ENCODE results near the gene NAP1L4. TPM values are rescaled to one million over a fixed set of nuclear protein-coding genes. Genes with fewer than 3 reads are reported as not detected.
A peak's percentile ranks its signal among the peaks of the same experiment; 100 is the strongest.

NAP1L4 gene
- total RNA-seq, 2 donors from 2014 or later, result 125 to 144 TPM

GRCh38 chr11:2976294-2977063, 15.7 kb downstream of the NAP1L4 start:
- intact Hi-C loops (cut with DNase I), result no loop called here
- ATAC-seq (peak in 1 of 2 donors; percentile 29), DNase-seq (no peak)

GRCh38 chr11:2975594-2975993, 16.5 kb downstream of the NAP1L4 start:
- ATAC-seq, result peak; percentile 38 to 77
- intact Hi-C loops (cut with DNase I), result no loop called here
- no peak for DNase-seq

GRCh38 chr11:2974272-2974671, 17.9 kb downstream of the NAP1L4 start:
- DNase-seq (no peak), ATAC-seq (no peak)
- intact Hi-C loops (cut with DNase I), result no loop called here

- ATAC-seq, result no peak
- intact Hi-C loops (cut with DNase I), result no loop called here
Measured at GRCh38 chr11:2968341-2968900, 23.7 kb downstream of the NAP1L4 start.

GRCh38 chr11:2964782-2965181, 27.3 kb downstream of the NAP1L4 start:
- intact Hi-C loops (cut with DNase I), result no loop called here
- DNase-seq (no peak), ATAC-seq (peak in 1 of 2 donors; percentile 55)

More at GRCh38 chr11:2968341-2968900, 23.7 kb downstream of the NAP1L4 start:
- no peak for DNase-seq

- ATAC-seq (no peak), DNase-seq (no peak)
- intact Hi-C loops (cut with DNase I), result no loop called here
Measured at GRCh38 chr11:2963761-2964160, 28.4 kb downstream of the NAP1L4 start.

GRCh38 chr11:2963112-2963754, 28.9 kb downstream of the NAP1L4 start:
- intact Hi-C loops (cut with DNase I), result no loop called here
- ATAC-seq (no peak), DNase-seq (no peak)

GRCh38 chr11:2961080-2961479, 31.0 kb downstream of the NAP1L4 start:
- intact Hi-C loops (cut with DNase I), result no loop called here
- ATAC-seq (no peak), DNase-seq (no peak)

- DNase-seq (no peak), ATAC-seq (peak in 1 of 2 donors; percentile 40)
- intact Hi-C loops (cut with DNase I), result no loop called here
Measured at GRCh38 chr11:2960139-2960538, 32.0 kb downstream of the NAP1L4 start.

GRCh38 chr11:2958251-2958650, 33.9 kb downstream of the NAP1L4 start:
- DNase-seq (no peak), ATAC-seq (no peak)
- intact Hi-C loops (cut with DNase I), result no loop called here

- ATAC-seq (no peak), DNase-seq (no peak)
- intact Hi-C loops (cut with DNase I), result no loop called here
Measured at GRCh38 chr11:2955906-2956476, 36.1 kb downstream of the NAP1L4 start.

GRCh38 chr11:2954263-2954662, 37.9 kb downstream of the NAP1L4 start:
- intact Hi-C loops (cut with DNase I), result no loop called here
- ATAC-seq, result no peak
- DNase-seq, result no peak

GRCh38 chr11:2952290-2952689, 39.8 kb downstream of the NAP1L4 start:
- ATAC-seq, result no peak
- intact Hi-C loops (cut with DNase I), result no loop called here
- no peak for DNase-seq

- ATAC-seq, result no peak
- DNase-seq, result no peak
- intact Hi-C loops (cut with DNase I), result no loop called here
Measured at GRCh38 chr11:2951231-2952110, 40.7 kb downstream of the NAP1L4 start.

GRCh38 chr11:2950825-2951224, 41.3 kb downstream of the NAP1L4 start:
- DNase-seq (no peak), ATAC-seq (no peak)
- intact Hi-C loops (cut with DNase I), result no loop called here

- DNase-seq (no peak), ATAC-seq (no peak)
- intact Hi-C loops (cut with DNase I), result no loop called here
Measured at GRCh38 chr11:2949920-2950319, 42.2 kb downstream of the NAP1L4 start.

GRCh38 chr11:2947744-2948143, 44.4 kb downstream of the NAP1L4 start:
- ATAC-seq (no peak), DNase-seq (no peak)
- intact Hi-C loops (cut with DNase I), result no loop called here

- intact Hi-C loops (cut with DNase I), result no loop called here
- no peak for ATAC-seq
- DNase-seq, result no peak
Measured at GRCh38 chr11:2945757-2946287, 46.3 kb downstream of the NAP1L4 start.
